HepG2 (cell line): ENCODE results near the gene TMSB15C. TPM values are rescaled to one million over a fixed set of nuclear protein-coding genes. Genes with fewer than 3 reads are reported as not detected.
"Not testable (repeated sequence)": the region's sequence is repeated elsewhere in the genome, so short reads cannot be mapped to it uniquely, and the experiment has no call there.

Experiments used
- ATAC-seq: fragments of 200-7000 bp; cut with Tn5 transposase; 3 replicates; pipeline ENCODE4 v1.9.1; 2020; ENCODE audit warnings: mild to moderate bottlenecking, moderate library complexity
- Bru-seq: library from RNA; stranded (reverse); fragments of 400-500 nt; gene quantifications from one replicate; lab custom pipeline; 2021; lab: Mats Ljungman, UMichigan
- BruChase-seq, 2 experiments: library from RNA; stranded (reverse); fragments of 400-500 nt; gene quantifications; one replicate each; lab custom pipeline; 2021; lab: Mats Ljungman, UMichigan
- BruUV-seq: library from RNA; stranded (reverse); fragments of 400-500 nt; replicated peaks from 2 replicates; lab custom pipeline; 2021; lab: Mats Ljungman, UMichigan
- CTCF ChIA-PET: fragments of 300-600 bp; formaldehyde crosslinking; extraction: SDS; loops from one replicate; lab custom pipeline; 2021; ENCODE audit warnings: low total read pairs, inconsistent platforms, low intra/inter-chr PET ratio; lab: Yijun Ruan, JAX
- POLR2A ChIA-PET: fragments of 350-600 bp; sonication (Branson Sonifier 250); formaldehyde crosslinking; loops from one replicate; lab custom pipeline; 2020; ENCODE audit warnings: antibody characterized with exemption, inconsistent platforms; lab: Yijun Ruan, JAX
- DNase-seq: peaks from one replicate; pipeline ENCODE4 v3.0.0-alpha.2; 2015; ENCODE audit warnings: low spot score
- FAIRE-seq: peaks from 3 replicates; lab custom pipeline; 2011; peaks lifted over from hg19 to GRCh38; lab: Jason Lieb, UNC
- H2AFZ ChIP-seq: one replicate; pipeline ENCODE4 v1.6.1; 2011; ENCODE audit warnings: low read length, inconsistent platforms
- H3K27ac ChIP-seq: fragments of 300-600 bp; 3 replicates; pipeline ENCODE4 v1.8.0; 2011; ENCODE audit warnings: mixed run types, mild to moderate bottlenecking, mixed read lengths, low read length, inconsistent platforms; ENCODE audit not compliant: insufficient read depth; ENCODE audit errors: extremely low read length
- H3K27me3 ChIP-seq, 2 experiments: fragments of 200-600 bp in 1 of 2; 2 replicates in 1 of 2; 3 replicates in 1 of 2; pipeline versions ENCODE4 v1.6.0 to v1.8.0; 2011; ENCODE audit warnings: low read length in 2 of 2, mild to moderate bottlenecking in 2 of 2, moderate library complexity in 2 of 2, inconsistent platforms in 1 of 2; ENCODE audit not compliant: insufficient read depth in 2 of 2, control insufficient read depth in 1 of 2
- H3K36me3 ChIP-seq, 2 experiments: fragments of 200-600 bp in 1 of 2; replicated peaks in 1 of 2; 2 replicates in 1 of 2; 3 replicates in 1 of 2; pipeline versions ENCODE4 v1.5.1 to v1.8.0; 2011; ENCODE audit warnings: low read length in 2 of 2, inconsistent platforms in 1 of 2; ENCODE audit not compliant: insufficient read depth in 2 of 2, control insufficient read depth in 1 of 2
- H3K4me1 ChIP-seq: 2 replicates; pipeline ENCODE4 v1.5.1; 2012; ENCODE audit warnings: low read length, inconsistent platforms; ENCODE audit not compliant: insufficient read depth
- H3K4me2 ChIP-seq: 2 replicates; pipeline ENCODE4 v1.6.0; 2011; ENCODE audit warnings: low read depth, low read length, inconsistent platforms
- H3K4me3 ChIP-seq, 3 experiments: fragments of 200-600 bp in 1 of 3; sonication (generic), shearing (Covaris generic) in 1 of 3; replicated peaks in 1 of 3; 2 replicates each; pipeline ENCODE4 v1.5.1; 2011 to 2016; ENCODE audit warnings: low read length in 3 of 3, inconsistent platforms in 2 of 3, low read depth in 2 of 3, mild to moderate bottlenecking in 2 of 3, control low read depth in 1 of 3, mixed read lengths in 1 of 3; ENCODE audit not compliant: insufficient read depth in 1 of 3
- H3K79me2 ChIP-seq: one replicate; pipeline ENCODE4 v1.6.1; 2011; ENCODE audit warnings: low read length, inconsistent platforms; ENCODE audit not compliant: insufficient read depth
- H3K9ac ChIP-seq: 2 replicates; pipeline ENCODE4 v1.6.0; 2011; ENCODE audit warnings: mild to moderate bottlenecking, low read depth, low read length, inconsistent platforms; ENCODE audit not compliant: insufficient read depth
- H3K9me3 ChIP-seq: 2 replicates; pipeline ENCODE4 v1.5.1; 2012; ENCODE audit warnings: mild to moderate bottlenecking, low read length
- H4K20me1 ChIP-seq: 2 replicates; pipeline ENCODE4 v1.6.0; 2011; ENCODE audit warnings: inconsistent platforms, mild to moderate bottlenecking, low read length, moderate library complexity; ENCODE audit not compliant: insufficient read depth
- ETS1 ChIP-seq: sonication (generic); formaldehyde crosslinking; IDR thresholded peaks from 2 replicates; pipeline ENCODE4 v1.4.0; 2020; ENCODE audit warnings: missing genetic modification reagents
- FIP1L1 ChIP-seq: fragments of 200-400 bp; formaldehyde crosslinking; IDR thresholded peaks from 2 replicates; pipeline ENCODE4 v1.6.1; 2018; ENCODE audit warnings: low read depth, mild to moderate bottlenecking, low read length, moderate library complexity, borderline replicate concordance; ENCODE audit not compliant: insufficient read depth
- HNRNPUL1 ChIP-seq: fragments of 200-400 bp; formaldehyde crosslinking; IDR thresholded peaks from 2 replicates; pipeline ENCODE4 v1.6.1; 2017; ENCODE audit warnings: low read depth, mild to moderate bottlenecking, low read length, moderate library complexity
- HOXA3 ChIP-seq: sonication (generic); formaldehyde crosslinking; IDR thresholded peaks from 2 replicates; pipeline ENCODE4 v1.5.0; 2020; ENCODE audit warnings: missing genetic modification reagents
- NFE2 ChIP-seq: sonication (generic); formaldehyde crosslinking; IDR thresholded peaks from 2 replicates; pipeline ENCODE4 v1.4.0; 2020; ENCODE audit warnings: missing genetic modification reagents
- NFYC ChIP-seq: IDR thresholded peaks from 2 replicates; pipeline ENCODE4 v1.6.1; 2016; ENCODE audit warnings: missing genetic modification reagents, missing compliant biosample characterization
- NR2F1 ChIP-seq, 2 experiments: fragments of 450-650 bp in 1 of 2; formaldehyde crosslinking in 1 of 2; IDR thresholded peaks; 2 replicates each; pipeline versions ENCODE4 v1.5.0 to v1.6.1; 2016 to 2020; ENCODE audit warnings: mild to moderate bottlenecking in 1 of 2, missing compliant biosample characterization in 1 of 2, missing genetic modification reagents in 1 of 2, moderate library complexity in 1 of 2
- RBM22 ChIP-seq: fragments of 200-400 bp; formaldehyde crosslinking; optimal IDR thresholded peaks from 2 replicates; pipeline ENCODE3; 2017; ENCODE audit warnings: mild to moderate bottlenecking, low read length, moderate library complexity
- REPIN1 ChIP-seq: sonication (generic); formaldehyde crosslinking; IDR thresholded peaks from 2 replicates; pipeline ENCODE4 v1.8.0; 2022; ENCODE audit warnings: missing genetic modification reagents, low read depth, mild to moderate bottlenecking, borderline replicate concordance
- WGBS: methylation state at CpG from one replicate; pipeline ENCODE4 v1.1.6; 2017; ENCODE audit warnings: low lambda C conversion rate; 5-methylcytosine and 5-hydroxymethylcytosine counted together
- in situ Hi-C: cut with HindIII; loops from 2 replicates; pipeline ENCODE4 v1.10.0; 2017; ENCODE audit warnings: low pct_unique_long_range_greater_than_20kb; ENCODE audit not compliant: extremely low pct_ligation_motif_present
- intact Hi-C: fragments of 100-400 bp; cut with micrococcal nuclease; formaldehyde crosslinking; loops from one replicate; pipeline ENCODE4 v1.10.0; 2022; ENCODE audit not compliant: unreplicated experiment
- long read RNA-seq, 2 experiments: library from RNA in 1 of 2; library from polyadenylated mRNA in 1 of 2; stranded (forward) in 1 of 2; unstranded in 1 of 2; transcript quantifications; one replicate each; pipeline ENCODE4 v2.0.0, GENCODE V29; 2019 to 2022
- polyA minus RNA-seq, 3 experiments: library from RNA; depleted of rRNA, polyadenylated mRNA; stranded (reverse); fragments of >200 nt; gene quantifications; 2 replicates each; pipeline ENCODE4 v1.2.3, GENCODE V29; 2011; ENCODE audit warnings: low replicate concordance in 1 of 3
- polyA plus RNA-seq, 8 experiments: library from polyadenylated mRNA; depleted of rRNA in 3 of 8; stranded (reverse) in 7 of 8; unstranded in 1 of 8; fragments of >200 nt; fragmentation: Illumina TruSeq in 4 of 8; extraction: Trizol in 4 of 8; gene quantifications; 2 replicates each; pipeline versions ENCODE4 v1.2.1 to v1.2.3, GENCODE V29; 2011 to 2016; ENCODE audit warnings: low read depth in 4 of 8, missing spikeins in 1 of 8, mixed read lengths in 1 of 8; ENCODE audit not compliant: insufficient read depth in 1 of 8
- total RNA-seq, 5 experiments: library from RNA; depleted of rRNA; stranded (reverse); fragments of >200 nt; fragmentation: Illumina TruSeq; extraction: Trizol; gene quantifications; 2 replicates each; pipeline ENCODE4 v1.2.3, GENCODE V29; 2016; ENCODE audit warnings: low read depth in 1 of 5
- TF ChIP-seq, protein P1 (sequence below): sonication (generic); formaldehyde crosslinking; IDR thresholded peaks from 2 replicates; pipeline ENCODE4 v1.4.0; 2020; ENCODE audit warnings: mild to moderate bottlenecking, missing genetic modification reagents, borderline replicate concordance

Gene TMSB15C
- total RNA-seq (2016; rRNA removed; fragmentation: Illumina TruSeq; extraction: Trizol) (not detected in 2 replicates), polyA plus RNA-seq (2011; rRNA removed) (not detected in 2 replicates), polyA minus RNA-seq (2011; rRNA and poly(A)+ RNA removed; ENCODE audit: low replicate concordance) (not detected in 2 replicates), Bru-seq, nascent RNA (not detected), BruChase-seq, experiment 1, labeled RNA remaining after a 6-hour chase (not detected), BruChase-seq, experiment 2, labeled RNA remaining after a 2-hour chase (not detected)
- not detected in 2 replicates for total RNA-seq (2016; cell fraction: cytosol; rRNA removed; fragmentation: Illumina TruSeq; extraction: Trizol; ENCODE audit: low read depth)
- total RNA-seq (2016; cell fraction: insoluble cytoplasmic fraction; rRNA removed; fragmentation: Illumina TruSeq; extraction: Trizol), result not detected in 2 replicates
- total RNA-seq (2016; cell fraction: membrane; rRNA removed; fragmentation: Illumina TruSeq; extraction: Trizol), result not detected in 2 replicates
- not detected in 2 replicates for total RNA-seq (2016; cell fraction: nucleus; rRNA removed; fragmentation: Illumina TruSeq; extraction: Trizol)
- polyA plus RNA-seq (2011; cell fraction: cytosol; rRNA removed), result not detected in 2 replicates
- not detected in 2 replicates for polyA plus RNA-seq (2011; cell fraction: nucleus; rRNA removed)
- polyA plus RNA-seq (2012), result not detected in 2 replicates
- not detected in 2 replicates for polyA plus RNA-seq (2016; cell fraction: cytosol; fragmentation: Illumina TruSeq; extraction: Trizol; ENCODE audit: low read depth)
- not detected in 2 replicates for polyA plus RNA-seq (2016; cell fraction: insoluble cytoplasmic fraction; fragmentation: Illumina TruSeq; extraction: Trizol; ENCODE audit: low read depth)
- polyA plus RNA-seq (2016; cell fraction: membrane; fragmentation: Illumina TruSeq; extraction: Trizol; ENCODE audit: low read depth), result not detected in 2 replicates
- polyA plus RNA-seq (2016; cell fraction: nucleus; fragmentation: Illumina TruSeq; extraction: Trizol; ENCODE audit: insufficient read depth, low read depth), result not detected in 2 replicates
- not detected in 2 replicates for polyA minus RNA-seq (2011; cell fraction: cytosol; rRNA and poly(A)+ RNA removed)
- not detected in 2 replicates for polyA minus RNA-seq (2011; cell fraction: nucleus; rRNA and poly(A)+ RNA removed)
- long read RNA-seq, experiment 1, result 0 reads
- long read RNA-seq, experiment 2, result 0 reads

- CTCF ChIA-PET, H3K27ac ChIP-seq, H3K4me2 ChIP-seq, H3K36me3 ChIP-seq, H3K4me1 ChIP-seq, H3K79me2 ChIP-seq, BruUV-seq, DNase-seq, in situ Hi-C loops, H3K9ac ChIP-seq, H3K9me3 ChIP-seq, H3K4me3 ChIP-seq, H2AFZ ChIP-seq, intact Hi-C loops, FAIRE-seq, H3K27me3 ChIP-seq, ATAC-seq, POLR2A ChIA-PET, H4K20me1 ChIP-seq: not testable (repeated sequence)
- WGBS, result no CpG with 5 or more reads among the region's 46 CpGs
Measured at GRCh38 chrX:104075778-104076445, at the start of gene TMSB15C. Gene TMSB15C, minus strand, starts transcription at chrX:104076236.

GRCh38 chrX:104122829-104123228, 46.8 kb upstream of the TMSB15C start:
- Histone ChIP-seq H2AFZ (no peak overlapping the region), H3K9me3 (no peaks in the 10 kb centered on the region), H4K20me1 (no peaks in the 10 kb centered on the region), H3K27me3 (no peaks in the 10 kb centered on the region), H3K4me2 (no peak overlapping the region), H3K9ac (no peak overlapping the region), H3K79me2 (no peaks in the 10 kb centered on the region), H3K36me3 (no peaks in the 10 kb centered on the region), H3K27ac (no peak overlapping the region), H3K4me3 (no peak overlapping the region), H3K4me1 (no peaks in the 10 kb centered on the region)
- in situ Hi-C loops (loop anchor here (25.0 kb wide), 2 partner anchors 286 to 586 kb away; partner anchors contain the start of gene RAB9B), intact Hi-C loops (no loop called here)
- ChIA-PET CTCF (no interaction called here), POLR2A (no interaction called here)
- DNase-seq, result no peak
- no peak for ATAC-seq
- no peak for FAIRE-seq
- 100% methylated on average over 1 of the region's 5 CpGs for WGBS
- no TSS peak for BruUV-seq
- no peak for TF ChIP-seq NR2F1 (CRISPR knock-in tag; IDR thresholded peaks at IDR 0.05)
- TF ChIP-seq HNRNPUL1, result no peak
- TF ChIP-seq NFYC (CRISPR knock-in tag), result no peak
- TF ChIP-seq HOXA3 (CRISPR knock-in tag), result no peak
- TF ChIP-seq NFE2 (CRISPR knock-in tag), result no peak
- TF ChIP-seq REPIN1 (CRISPR knock-in tag), result no peak
- TF ChIP-seq RBM22, result no peak
- no peak for TF ChIP-seq ETS1 (CRISPR knock-in tag)
- TF ChIP-seq, protein P1, sequence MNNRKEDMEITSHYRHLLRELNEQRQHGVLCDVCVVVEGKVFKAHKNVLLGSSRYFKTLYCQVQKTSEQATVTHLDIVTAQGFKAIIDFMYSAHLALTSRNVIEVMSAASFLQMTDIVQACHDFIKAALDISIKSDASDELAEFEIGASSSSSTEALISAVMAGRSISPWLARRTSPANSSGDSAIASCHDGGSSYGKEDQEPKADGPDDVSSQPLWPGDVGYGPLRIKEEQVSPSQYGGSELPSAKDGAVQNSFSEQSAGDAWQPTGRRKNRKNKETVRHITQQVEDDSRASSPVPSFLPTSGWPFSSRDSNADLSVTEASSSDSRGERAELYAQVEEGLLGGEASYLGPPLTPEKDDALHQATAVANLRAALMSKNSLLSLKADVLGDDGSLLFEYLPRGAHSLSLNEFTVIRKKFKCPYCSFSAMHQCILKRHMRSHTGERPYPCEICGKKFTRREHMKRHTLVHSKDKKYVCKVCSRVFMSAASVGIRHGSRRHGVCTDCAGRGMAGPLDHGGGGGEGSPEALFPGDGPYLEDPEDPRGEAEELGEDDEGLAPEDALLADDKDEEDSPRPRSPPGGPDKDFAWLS, result no peak
- TF ChIP-seq FIP1L1, result no peak
